Tibial nerve (tissue), 4 donors: ENCODE data around the gene DEF6.

Experiments used
- EP300 ChIP-seq, 2 donors: sonication (generic); formaldehyde crosslinking; IDR thresholded peaks; one replicate each; pipeline ENCODE4 v1.6.1; 2017; ENCODE audit warnings: antibody characterized with exemption in 2 of 2, mild to moderate bottlenecking in 1 of 2
- POLR2A ChIP-seq, 2 donors: fragments of 450-650 bp; IDR thresholded peaks; one replicate each; pipeline ENCODE4 v1.6.1; 2017; ENCODE audit warnings: antibody characterized with exemption in 2 of 2, mild to moderate bottlenecking in 2 of 2, moderate library complexity in 2 of 2
- TF ChIP-seq, protein P1 (sequence below), 5 experiments: fragments of 200-600 bp in 3 of 5; fragments of 450-650 bp in 2 of 5; sonication (generic) in 3 of 5; IDR thresholded peaks; one replicate each; pipeline ENCODE4 v1.5.1; 2016 to 2019; ENCODE audit warnings: antibody characterized with exemption in 5 of 5, mild to moderate bottlenecking in 3 of 5, moderate library complexity in 2 of 5

- TF ChIP-seq, protein P1, sequence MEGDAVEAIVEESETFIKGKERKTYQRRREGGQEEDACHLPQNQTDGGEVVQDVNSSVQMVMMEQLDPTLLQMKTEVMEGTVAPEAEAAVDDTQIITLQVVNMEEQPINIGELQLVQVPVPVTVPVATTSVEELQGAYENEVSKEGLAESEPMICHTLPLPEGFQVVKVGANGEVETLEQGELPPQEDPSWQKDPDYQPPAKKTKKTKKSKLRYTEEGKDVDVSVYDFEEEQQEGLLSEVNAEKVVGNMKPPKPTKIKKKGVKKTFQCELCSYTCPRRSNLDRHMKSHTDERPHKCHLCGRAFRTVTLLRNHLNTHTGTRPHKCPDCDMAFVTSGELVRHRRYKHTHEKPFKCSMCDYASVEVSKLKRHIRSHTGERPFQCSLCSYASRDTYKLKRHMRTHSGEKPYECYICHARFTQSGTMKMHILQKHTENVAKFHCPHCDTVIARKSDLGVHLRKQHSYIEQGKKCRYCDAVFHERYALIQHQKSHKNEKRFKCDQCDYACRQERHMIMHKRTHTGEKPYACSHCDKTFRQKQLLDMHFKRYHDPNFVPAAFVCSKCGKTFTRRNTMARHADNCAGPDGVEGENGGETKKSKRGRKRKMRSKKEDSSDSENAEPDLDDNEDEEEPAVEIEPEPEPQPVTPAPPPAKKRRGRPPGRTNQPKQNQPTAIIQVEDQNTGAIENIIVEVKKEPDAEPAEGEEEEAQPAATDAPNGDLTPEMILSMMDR (IDR thresholded peaks at IDR 0.05), result no peak
- TF ChIP-seq POLR2A (IDR thresholded peaks at IDR 0.05), result no peak
- no peak for TF ChIP-seq EP300 (IDR thresholded peaks at IDR 0.05)
Measured at GRCh38 chr6:35265523-35265922, 32.1 kb upstream of the DEF6 start.
